HG02885 (cell line): Measurements from ENCODE around the gene IMMP2L.

Experiments used
- ATAC-seq: cut with Tn5 transposase; IDR thresholded peaks from one replicate; pipeline ENCODE4 v1.9.1; 2021; ENCODE audit warnings: mild to moderate bottlenecking; ENCODE audit not compliant: unreplicated experiment, poor library complexity

IMMP2L gene

GRCh38 chr7:111560773-111561653 is 1.3 kb downstream of the IMMP2L start:
- no peak for ATAC-seq

- peak; percentile 60 for ATAC-seq
Observed at GRCh38 chr7:111558991-111559390, 3.3 kb downstream of the IMMP2L start.

- no peak for ATAC-seq
Observed at GRCh38 chr7:111556977-111557376, 5.3 kb downstream of the IMMP2L start.

- no peak for ATAC-seq
Observed at GRCh38 chr7:111554086-111554485, 8.2 kb downstream of the IMMP2L start.

- ATAC-seq = no peak
Observed at GRCh38 chr7:111541067-111541466, 21.2 kb downstream of the IMMP2L start.

- no peak for ATAC-seq
Observed at GRCh38 chr7:111540199-111540815, 22.0 kb downstream of the IMMP2L start.

GRCh38 chr7:111537134-111537533 is 25.2 kb downstream of the IMMP2L start:
- ATAC-seq = no peak

- no peak for ATAC-seq
Observed at GRCh38 chr7:111535142-111535870, 27.0 kb downstream of the IMMP2L start.

GRCh38 chr7:111532625-111533024 is 29.7 kb downstream of the IMMP2L start:
- ATAC-seq = no peak

GRCh38 chr7:111531993-111532392 is 30.3 kb downstream of the IMMP2L start:
- ATAC-seq = no peak

GRCh38 chr7:111530356-111530668 is 32.0 kb downstream of the IMMP2L start:
- no peak for ATAC-seq

- no peak for ATAC-seq
Observed at GRCh38 chr7:111529507-111530355, 32.6 kb downstream of the IMMP2L start.

- ATAC-seq = peak; percentile 54
Observed at GRCh38 chr7:111528331-111528730, 34.0 kb downstream of the IMMP2L start.

- peak; percentile 88 for ATAC-seq
Observed at GRCh38 chr7:111527545-111527944, 34.7 kb downstream of the IMMP2L start.

- ATAC-seq = no peak
Observed at GRCh38 chr7:111525100-111525499, 37.2 kb downstream of the IMMP2L start.

- ATAC-seq = no peak
Observed at GRCh38 chr7:111521660-111522059, 40.6 kb downstream of the IMMP2L start.

GRCh38 chr7:111518264-111518663 is 44.0 kb downstream of the IMMP2L start:
- ATAC-seq = no peak

GRCh38 chr7:111517549-111517951 is 44.7 kb downstream of the IMMP2L start:
- no peak for ATAC-seq

- no peak for ATAC-seq
Observed at GRCh38 chr7:111516612-111517011, 45.7 kb downstream of the IMMP2L start.

- ATAC-seq = no peak
Observed at GRCh38 chr7:111513566-111513965, 48.7 kb downstream of the IMMP2L start.
